Activated CD8-positive, alpha-beta memory T cell treated with anti-CD3 and anti-CD28 coated beads, Interleukin-2, amount 50 U/mL, for 4 hours (primary cell): ENCODE results near the gene LMX1B.

ENCODE experiments used
- DNase-seq: peaks from one replicate; pipeline ENCODE4 v3.0.0-alpha.2; 2020

The LMX1B gene

DNA sequence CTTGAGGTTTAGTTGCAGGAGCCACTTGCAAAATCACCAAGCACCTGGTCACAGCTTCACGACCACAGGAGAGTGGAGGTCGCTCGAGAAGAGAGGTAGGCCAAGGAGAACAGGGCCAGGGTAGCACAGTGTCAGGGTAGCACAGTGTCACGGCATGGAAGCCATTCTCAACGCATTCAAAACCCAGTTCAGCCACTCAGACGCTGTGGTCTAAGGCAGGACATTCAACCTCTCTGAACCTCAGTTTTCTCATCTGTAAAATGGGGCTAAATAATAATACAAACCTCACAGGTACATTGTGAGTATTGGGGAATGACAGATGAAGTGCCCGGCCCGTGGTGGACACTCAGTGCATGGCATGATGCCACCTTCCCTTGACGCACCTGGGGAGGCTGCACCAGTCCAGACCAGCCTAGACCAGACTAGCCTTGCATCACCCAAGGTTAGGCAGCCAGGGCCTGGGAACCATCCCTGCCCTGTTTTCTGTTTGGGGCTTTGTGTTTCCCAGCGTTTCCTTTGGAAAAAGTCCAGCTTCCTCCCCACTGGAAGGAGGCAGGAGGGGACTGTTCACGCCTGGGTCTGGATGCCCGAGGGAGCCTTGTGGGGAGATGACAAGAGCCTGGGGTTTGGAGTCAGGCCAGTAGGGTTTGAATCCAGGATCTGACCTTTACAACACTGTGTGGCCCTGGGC lies 7.8 kb upstream of the LMX1B start:
- DNase-seq: no peak

- no peak for DNase-seq
Measured at GRCh38 chr9:126606483-126606870, 7.3 kb upstream of the LMX1B start.

DNA sequence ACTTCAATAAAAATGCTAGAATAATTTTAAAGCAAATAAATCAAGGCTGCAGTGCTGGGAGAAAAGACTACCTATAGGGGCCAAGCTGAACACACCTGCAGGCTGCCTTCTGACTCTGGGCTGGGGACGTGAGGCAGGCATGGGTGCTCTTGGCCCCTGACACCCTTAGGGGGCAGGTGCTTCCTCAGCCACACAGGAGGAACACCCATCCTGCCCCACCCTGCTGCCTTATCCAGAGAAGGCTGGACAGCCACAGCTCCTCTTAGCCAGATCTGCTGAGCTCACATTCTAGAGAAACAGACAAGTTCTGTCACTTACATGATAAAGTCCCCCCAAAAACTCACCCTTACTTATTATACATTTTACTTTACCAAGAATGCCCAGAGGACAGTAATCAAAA lies 6.6 kb upstream of the LMX1B start:
- no peak for DNase-seq

GRCh38 chr9:126607731-126608130 lies 6.0 kb upstream of the LMX1B start:
- no peak for DNase-seq

GRCh38 chr9:126608551-126608950 lies 5.2 kb upstream of the LMX1B start:
- DNase-seq: no peak

DNA sequence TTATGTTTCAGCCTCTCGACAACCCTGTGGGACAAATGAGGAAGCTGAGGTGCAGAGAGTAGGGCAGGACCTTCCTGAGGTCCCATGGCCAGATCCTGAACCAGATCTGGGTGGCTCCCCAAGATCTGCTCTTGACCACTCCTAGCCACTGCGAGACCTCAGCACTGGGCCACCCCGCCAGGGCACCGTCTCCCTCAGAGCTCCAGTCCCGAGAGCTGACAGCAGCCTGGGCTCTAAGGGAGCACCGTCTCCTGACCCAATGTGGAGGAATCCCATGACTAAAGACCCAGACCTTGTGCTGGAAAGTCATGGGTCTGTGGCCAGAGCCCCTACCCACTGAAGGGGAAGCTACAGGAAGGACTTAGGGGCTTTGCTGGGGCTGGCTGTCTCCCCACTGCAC lies 4.5 kb upstream of the LMX1B start:
- no peak for DNase-seq

- no peak for DNase-seq
Measured at GRCh38 chr9:126609711-126610388, 3.9 kb upstream of the LMX1B start.

DNA sequence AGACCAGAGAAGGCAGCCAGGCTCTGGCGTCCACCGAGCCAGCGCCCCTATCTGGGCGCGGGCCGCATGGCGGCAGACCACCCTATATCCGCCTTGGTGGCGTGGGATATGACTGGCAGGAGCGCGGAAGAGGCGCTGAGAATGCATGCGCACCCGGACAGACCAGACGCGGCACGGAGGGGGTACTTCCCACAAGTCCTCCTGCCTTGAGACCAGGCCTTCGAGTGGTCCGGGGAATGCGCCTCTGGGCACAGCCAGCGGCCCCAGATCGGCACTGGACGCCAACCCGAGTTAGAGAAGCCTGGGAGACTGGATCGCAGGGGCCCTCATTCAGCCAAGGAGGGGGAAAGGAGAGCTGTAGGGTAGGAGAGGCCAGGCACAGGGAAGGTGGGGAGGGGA lies 2.5 kb upstream of the LMX1B start:
- no peak for DNase-seq

DNA sequence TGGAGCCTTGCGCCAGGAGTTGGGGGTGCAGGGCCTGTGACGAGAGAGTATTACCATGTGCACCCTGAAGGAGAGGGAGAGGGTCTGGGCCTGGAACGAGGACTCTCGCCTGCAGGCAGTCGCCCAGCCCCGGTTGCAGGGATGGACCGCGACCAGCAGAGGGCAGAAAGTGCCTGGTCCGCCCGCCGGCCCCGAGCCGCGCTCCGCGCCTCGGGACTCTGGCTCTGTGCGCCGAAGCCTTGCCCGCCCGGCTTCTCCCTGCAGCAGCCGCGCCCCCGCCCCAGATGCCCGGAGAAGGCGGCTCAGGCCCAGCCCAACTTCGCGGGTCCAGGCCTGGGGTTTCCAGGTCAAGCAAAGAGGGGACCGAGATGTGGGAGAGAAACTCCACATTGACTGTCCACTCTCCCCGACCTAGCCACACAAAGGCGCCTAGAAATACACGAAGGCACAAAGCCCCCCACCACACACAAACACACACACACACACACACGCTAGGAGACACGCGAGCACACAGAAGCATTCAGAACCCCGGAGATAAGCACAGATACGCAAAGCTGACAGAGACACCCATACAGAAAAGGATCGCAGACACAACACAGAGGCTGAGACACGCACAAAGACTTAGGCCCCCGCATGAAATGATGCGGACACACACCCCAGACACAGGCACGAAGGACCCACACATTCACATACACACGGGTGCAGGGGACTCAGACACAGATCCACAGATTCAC lies 2.0 kb upstream of the LMX1B start:
- DNase-seq: peak; percentile 75

- no peak for DNase-seq
Measured at GRCh38 chr9:126612326-126612812, 1.4 kb upstream of the LMX1B start.

DNA sequence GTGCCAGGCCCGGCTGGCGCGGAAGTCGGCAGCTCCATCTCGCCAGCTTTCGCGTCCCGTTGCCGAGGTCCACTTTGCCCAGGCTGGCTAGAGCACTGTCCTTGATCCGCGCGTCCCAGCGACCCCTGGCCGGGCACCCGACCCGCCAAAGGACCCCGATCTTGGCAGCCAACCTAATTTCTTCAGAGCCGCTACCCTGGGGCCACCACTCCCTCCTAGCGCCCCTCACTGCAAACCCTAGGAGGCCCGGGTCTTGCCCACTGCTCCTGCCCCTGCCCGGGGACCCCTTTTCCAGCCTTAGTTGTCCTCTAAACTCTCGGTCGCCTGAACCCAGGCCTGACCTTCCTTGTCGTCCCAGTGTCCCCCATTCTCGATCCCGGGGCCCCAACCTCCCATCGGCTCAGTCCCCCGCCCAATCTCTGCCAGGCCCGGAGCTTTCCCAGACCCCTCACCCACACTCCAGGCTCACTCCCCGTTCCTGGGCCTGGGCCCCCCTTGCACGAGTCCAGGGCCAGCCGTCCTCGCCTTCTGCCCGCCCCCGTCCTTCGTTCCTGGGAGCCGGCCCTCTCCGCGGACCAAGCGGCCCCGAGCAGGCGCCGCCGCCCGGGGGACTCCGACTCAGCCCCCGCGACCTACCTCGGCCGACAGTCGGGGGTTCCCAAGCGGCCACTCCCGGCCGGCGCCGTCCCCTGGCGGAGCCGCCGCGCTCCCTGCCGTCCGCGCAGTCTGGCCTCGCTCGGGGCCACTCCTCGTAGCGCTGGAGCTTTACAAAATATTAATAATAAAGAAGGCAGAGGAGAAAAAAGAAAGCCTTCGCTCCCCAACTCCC lies 701 bp upstream of the LMX1B start:
- DNase-seq: no peak

DNA sequence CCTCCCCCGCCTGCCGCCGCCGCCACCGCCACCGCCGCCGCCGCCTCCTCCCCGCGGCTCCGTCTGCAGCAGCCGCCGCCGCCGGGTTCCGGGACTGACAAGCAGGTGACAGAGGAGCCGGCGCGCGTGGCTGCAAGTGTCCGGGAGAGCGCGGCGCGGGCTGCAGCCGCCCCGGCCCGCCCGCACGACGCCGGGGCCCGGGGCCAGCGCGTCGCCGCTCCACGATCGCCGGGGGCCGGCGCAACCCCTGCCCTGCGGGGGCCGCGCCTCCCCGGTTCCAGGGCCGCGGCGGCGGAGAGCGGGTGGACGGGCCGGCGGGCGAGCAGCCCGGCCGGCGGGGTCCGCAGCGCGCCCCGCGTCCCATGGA lies 343 bp downstream of the LMX1B start:
- DNase-seq: no peak

DNA sequence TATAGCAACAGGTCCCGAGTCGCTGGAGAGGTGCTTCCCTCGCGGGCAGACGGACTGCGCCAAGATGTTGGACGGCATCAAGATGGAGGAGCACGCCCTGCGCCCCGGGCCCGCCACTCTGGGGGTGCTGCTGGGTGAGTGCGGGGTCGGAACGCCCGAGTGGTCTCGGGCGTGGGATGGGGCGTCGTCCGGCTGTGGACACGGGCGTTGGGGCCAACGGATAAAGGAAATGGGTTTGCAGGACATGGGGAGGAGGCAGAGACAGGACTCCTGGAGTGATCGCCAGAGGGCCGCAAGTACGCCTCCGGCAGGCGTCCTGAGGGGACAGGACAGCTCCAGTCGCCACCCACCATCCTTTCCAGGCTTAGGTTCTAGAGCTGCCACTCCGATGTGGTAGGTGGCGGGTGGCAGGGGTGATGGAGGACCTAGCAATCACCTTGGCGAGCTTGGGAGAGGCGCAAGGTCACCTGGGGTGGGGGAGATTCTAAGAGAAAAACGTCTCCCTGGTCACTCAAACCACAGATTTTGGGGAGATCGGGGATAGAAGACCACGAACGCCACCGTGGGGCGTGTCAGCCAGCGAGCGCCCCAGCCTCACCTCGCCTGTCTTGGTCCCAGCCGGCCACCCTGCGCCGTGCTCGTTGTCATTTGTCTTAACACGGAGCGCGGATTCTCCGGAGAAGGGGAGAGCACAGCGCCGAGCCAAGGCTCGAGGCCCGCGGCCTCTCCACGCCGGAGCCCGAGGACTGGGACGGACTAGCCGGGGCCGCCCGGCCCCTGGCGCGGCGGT lies 922 bp downstream of the LMX1B start:
- no peak for DNase-seq

- DNase-seq: no peak
Measured at GRCh38 chr9:126615245-126615790, 1.6 kb downstream of the LMX1B start.

DNA sequence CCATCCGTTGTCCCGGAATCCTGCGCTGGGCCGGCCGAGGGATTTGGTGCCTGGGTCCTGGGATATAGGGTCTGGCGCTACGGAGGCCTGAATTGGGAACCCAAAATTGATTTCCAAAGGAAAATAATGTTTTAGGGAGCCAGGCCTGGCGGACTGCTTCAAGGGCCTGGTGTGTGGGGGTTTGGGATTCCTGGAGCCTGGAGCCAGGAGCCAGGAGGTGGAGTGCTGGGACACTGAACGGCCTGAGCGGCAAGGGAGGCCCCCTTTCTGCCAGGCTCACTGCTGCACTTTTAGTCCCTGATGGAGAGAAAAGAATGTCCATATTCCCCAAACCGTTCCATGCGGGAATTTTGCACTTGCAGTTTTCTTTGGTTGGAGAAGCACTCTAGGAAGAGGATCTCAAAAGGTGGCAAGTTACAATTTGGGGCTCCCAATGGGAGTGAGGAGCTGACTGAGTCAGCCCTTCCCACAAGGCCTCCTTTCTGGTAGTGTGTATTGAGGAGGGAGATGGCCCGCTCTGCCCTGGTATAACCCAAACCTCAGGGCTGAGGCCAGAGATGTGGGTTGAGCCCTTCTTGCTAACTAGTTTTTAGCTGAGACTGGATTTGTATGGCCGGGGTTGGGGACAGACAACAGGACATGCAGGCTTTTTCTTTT lies 2.2 kb downstream of the LMX1B start:
- no peak for DNase-seq

GRCh38 chr9:126616521-126616976 lies 2.8 kb downstream of the LMX1B start:
- DNase-seq: no peak

DNA sequence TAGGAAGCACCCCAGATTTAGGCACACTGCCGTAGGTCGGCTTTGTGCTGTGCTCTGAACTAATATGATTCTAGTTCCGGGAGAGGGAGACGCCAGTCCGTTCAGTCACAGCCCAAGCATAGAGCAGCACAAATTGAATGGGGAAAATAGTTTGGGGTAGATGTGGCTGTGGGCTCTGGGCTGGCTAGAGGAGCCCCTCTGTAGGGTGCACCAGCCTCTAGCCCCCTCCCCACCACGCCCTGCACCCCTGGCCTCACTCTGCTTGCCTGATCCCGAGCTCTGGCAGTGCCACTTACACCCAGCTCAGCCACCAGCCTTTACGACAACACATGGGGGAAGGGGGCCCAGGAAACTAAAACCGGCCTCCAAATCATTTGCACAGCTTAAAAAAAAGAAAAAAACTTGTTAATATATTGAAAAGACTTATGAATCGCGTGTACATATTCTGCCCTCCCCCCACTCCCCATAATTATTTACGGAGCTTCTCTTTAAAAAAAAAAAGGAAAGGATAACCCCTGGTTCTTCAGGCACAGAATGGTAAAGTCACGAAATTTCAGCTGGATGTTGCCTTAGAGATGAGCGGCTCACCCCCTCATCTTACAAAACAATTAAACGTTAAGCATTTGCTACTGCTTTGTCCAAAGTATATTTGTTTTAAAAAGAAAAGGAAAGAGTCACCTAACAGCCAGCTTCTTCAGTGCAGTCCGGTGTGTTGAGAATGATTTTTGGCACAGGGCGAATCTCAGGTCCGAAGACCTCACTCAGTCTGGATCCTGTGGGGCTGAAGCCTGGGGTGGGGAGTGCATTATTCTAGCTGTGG lies 3.5 kb downstream of the LMX1B start:
- no peak for DNase-seq

DNA sequence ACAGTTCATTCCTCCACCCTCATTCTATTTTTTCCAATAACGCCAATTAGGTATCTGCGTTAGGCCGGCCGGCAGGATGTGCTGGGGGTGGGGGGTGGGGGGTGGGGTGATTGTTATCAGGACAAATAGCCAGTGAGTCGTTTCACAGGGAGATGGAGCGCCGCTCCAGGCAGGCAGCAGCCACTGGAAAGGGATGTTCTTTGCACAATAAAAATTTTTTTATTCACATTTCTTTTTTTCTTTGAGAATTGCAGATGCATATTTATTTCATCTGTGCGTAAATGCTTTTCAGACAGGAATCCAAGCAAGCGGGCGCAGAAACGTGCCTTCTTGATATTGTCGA lies 4.1 kb downstream of the LMX1B start:
- DNase-seq: no peak

GRCh38 chr9:126618190-126618584 lies 4.5 kb downstream of the LMX1B start:
- DNase-seq: no peak

- DNase-seq: no peak
Measured at GRCh38 chr9:126618585-126619360, 5.0 kb downstream of the LMX1B start.
